ENCODE data around the gene CRYGD. TPM values are rescaled to one million over a fixed set of nuclear protein-coding genes. Genes with fewer than 3 reads are reported as not detected.

Gene CRYGD
- total and polyA plus RNA-seq, 2 of the 13 experiments (the other 11 are each of a cell fraction or from before 2014, with no cell fraction given), result not detected

- POLR2A ChIA-PET, result no interaction called here
- Histone ChIP-seq H3K27me3 (ENCODE audit: control insufficient read depth in 1 of 2, insufficient read depth in 2 of 2, low read length in 2 of 2) (peaks cover 3 to 11% of the 10 kb centered on the region in 2 experiments; a peak in 4 of 5 replicates), H3K36me3 (replicated peaks in 1 of 2; ENCODE audit: control insufficient read depth in 1 of 2, insufficient read depth in 2 of 2, low read length in 2 of 2) (no peaks in the 10 kb centered on the region), H3K27ac (ENCODE audit: extremely low read length, insufficient read depth, low read length) (no peak overlapping the region), H3K79me2 (ENCODE audit: insufficient read depth, low read length) (no peaks in the 10 kb centered on the region), H4K20me1 (ENCODE audit: insufficient read depth, low read length) (no peaks in the 10 kb centered on the region), H3K9me3 (ENCODE audit: low read length) (no peaks in the 10 kb centered on the region), H3K4me2 (ENCODE audit: low read depth, low read length) (no peak overlapping the region), H3K9ac (ENCODE audit: insufficient read depth, low read depth, low read length) (no peak overlapping the region), H2AFZ (ENCODE audit: low read length) (no peak overlapping the region), H3K4me3 (replicated peaks in 1 of 3; ENCODE audit: insufficient read depth in 1 of 3, low read depth in 2 of 3, low read length in 3 of 3) (no peak overlapping the region), H3K4me1 (ENCODE audit: insufficient read depth, low read length) (no peaks in the 10 kb centered on the region; the same call in 1 of the 2 replicates)
- ATAC-seq (no peak), FAIRE-seq (no peak), DNase-seq (ENCODE audit: low spot score) (no peak)
- intact Hi-C loops (cut with micrococcal nuclease; ENCODE audit: unreplicated experiment) (no loop called here), in situ Hi-C loops (cut with HindIII; ENCODE audit: extremely low pct_ligation_motif_present, low pct_unique_long_range_greater_than_20kb) (no loop called here)
- CTCF ChIA-PET (ENCODE audit: low intra/inter-chr PET ratio, low total read pairs), result no interaction called here
- BruUV-seq (replicated peaks), result no TSS peak
- TF ChIP-seq ZSCAN25 (CRISPR knock-in tag; IDR thresholded peaks at IDR 0.05) (no peak), CAMTA2 (CRISPR knock-in tag; IDR thresholded peaks at IDR 0.05; ENCODE audit: borderline replicate concordance) (no peak), ZNF510 (CRISPR knock-in tag; IDR thresholded peaks at IDR 0.05; ENCODE audit: low read depth) (no peak), THAP11 (CRISPR knock-in tag; IDR thresholded peaks at IDR 0.05) (no peak), ZNF580 (CRISPR knock-in tag; IDR thresholded peaks at IDR 0.05; ENCODE audit: borderline replicate concordance, low read depth) (no peak), PAXIP1 (CRISPR knock-in tag; conservative IDR thresholded peaks at IDR 0.05) (no peak), ZUFSP (CRISPR knock-in tag; IDR thresholded peaks at IDR 0.05; ENCODE audit: borderline replicate concordance) (no peak), SRSF9 (IDR thresholded peaks at IDR 0.05; ENCODE audit: borderline replicate concordance, insufficient read depth, low read depth, low read length, poor library complexity, severe bottlenecking) (no peak), ZNF614 (CRISPR knock-in tag; IDR thresholded peaks at IDR 0.05; ENCODE audit: borderline replicate concordance) (no peak)
Measured at GRCh38 chr2:208093128-208093527, 31.2 kb downstream of the CRYGD start.

Data from HepG2 (cell line).